Fibroblast of the conjunctiva (primary cell): ENCODE measurements around the gene MAPK4.
"Not testable (repeated sequence)": the region's sequence is repeated elsewhere in the genome, so short reads cannot be mapped to it uniquely, and the experiment has no call there.

Experiments used
- DNase-seq: peaks from one replicate; pipeline ENCODE4 v3.0.0-alpha.2; 2010; ENCODE audit warnings: low read depth

Gene MAPK4

DNA sequence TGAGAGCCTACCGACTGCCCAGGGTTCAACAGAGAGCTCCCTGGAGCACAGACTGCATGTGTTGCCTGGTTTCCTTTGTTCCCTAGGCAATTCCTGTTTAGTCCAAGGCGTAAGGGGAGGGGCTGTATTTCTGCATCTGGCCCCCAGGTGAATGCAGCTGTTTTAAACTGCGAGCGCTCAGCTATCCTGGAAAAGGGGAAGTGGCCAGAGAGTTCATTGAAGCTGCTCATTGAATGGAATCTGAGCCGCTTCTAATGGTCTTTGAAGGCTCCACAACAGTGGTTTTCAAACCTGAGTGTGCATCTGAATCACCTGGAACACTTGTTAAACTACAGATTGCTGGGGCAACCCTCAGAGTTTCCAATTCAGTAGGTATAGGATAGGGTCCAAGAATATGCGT, 18.1 kb downstream of the MAPK4 start:
- DNase-seq: no peak

DNA sequence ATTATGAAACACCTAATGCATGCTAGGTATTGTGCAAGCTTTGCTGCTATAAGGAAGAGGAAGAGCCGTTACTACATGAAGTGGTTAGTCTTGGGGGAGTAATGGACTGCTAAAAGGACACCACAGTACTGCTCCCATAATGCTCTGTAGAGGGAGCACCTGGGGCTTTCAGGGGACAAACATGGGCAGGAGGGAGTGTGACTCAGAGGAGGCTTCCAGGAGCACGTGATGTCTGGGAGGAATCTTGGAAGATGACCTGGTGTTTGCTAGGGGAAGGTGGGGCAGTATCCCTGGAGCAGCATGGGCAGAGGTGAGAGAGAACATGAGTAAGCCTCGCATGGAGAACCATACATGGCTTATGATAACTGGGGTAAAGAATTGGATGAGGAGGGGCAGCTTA, 18.8 kb downstream of the MAPK4 start:
- DNase-seq: no peak

GRCh38 chr18:50579061-50579774, 19.3 kb downstream of the MAPK4 start:
- DNase-seq: no peak

GRCh38 chr18:50581517-50581916, 21.6 kb downstream of the MAPK4 start:
- DNase-seq: no peak

DNA sequence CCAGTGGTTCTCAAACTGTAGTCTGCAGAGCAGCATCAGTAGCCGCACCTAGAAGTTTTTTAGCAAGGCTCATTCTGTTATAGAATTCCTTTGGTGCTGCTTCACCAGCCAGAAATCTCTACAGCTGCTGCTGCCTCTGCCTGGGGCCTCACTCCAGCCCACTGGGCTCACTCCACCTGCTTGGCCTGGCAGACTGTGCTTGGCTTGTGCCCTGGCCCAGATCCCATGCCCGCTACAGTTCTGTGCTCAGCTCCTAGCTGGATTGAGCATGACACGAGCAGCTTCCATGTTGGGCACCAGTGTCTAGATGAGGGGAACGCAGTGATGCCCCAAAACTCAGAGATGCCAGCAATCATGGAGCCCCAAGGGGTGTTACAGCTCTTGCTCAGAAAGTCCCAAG, 22.6 kb downstream of the MAPK4 start:
- no peak for DNase-seq

GRCh38 chr18:50586710-50587109, 26.8 kb downstream of the MAPK4 start:
- no peak for DNase-seq

GRCh38 chr18:50590593-50590992, 30.7 kb downstream of the MAPK4 start:
- no peak for DNase-seq

DNA sequence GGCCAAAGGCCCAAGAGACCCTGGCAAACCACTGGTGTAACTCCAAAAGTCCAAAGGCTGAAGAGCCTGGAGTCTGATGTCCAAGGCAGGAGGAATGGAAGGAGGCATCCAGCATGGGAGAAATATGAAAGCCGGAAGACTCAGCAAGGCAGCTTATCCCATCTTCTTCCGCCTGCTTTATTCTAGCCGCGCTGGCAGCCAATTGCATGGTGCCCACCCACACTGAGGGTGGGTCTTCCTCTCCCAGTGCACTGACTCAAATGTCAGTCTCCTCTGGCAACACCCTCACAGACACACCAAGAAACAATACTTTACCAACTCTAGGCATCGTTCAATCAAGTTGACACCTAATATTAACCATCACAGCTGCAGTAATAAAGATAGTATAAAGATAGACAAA, 34.1 kb downstream of the MAPK4 start:
- DNase-seq: no peak

DNA sequence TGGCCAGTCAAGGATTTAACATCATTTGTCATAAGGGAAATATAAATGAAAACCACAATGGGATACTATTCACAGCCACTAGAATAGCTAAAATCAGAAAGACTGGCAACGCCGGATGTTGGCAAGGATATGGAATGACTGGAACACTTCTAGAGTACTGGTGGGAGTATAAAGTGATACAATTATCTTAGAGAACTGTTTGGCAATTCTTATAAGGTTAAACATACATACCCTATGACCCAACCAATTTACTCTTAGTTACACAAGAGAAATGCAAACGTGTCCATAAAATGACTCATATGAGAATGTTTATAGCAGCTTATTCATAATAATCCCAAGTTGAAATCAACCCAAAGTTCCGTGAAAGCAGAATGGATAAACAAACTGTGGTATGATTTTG, 35.1 kb downstream of the MAPK4 start:
- DNase-seq: no peak

- no peak for DNase-seq
These were observed 42.6 kb downstream of the MAPK4 start for GRCh38 chr18:50602466-50602865.

- DNase-seq: no peak
These were observed 46.7 kb downstream of the MAPK4 start for GRCh38 chr18:50606609-50607008.

DNA sequence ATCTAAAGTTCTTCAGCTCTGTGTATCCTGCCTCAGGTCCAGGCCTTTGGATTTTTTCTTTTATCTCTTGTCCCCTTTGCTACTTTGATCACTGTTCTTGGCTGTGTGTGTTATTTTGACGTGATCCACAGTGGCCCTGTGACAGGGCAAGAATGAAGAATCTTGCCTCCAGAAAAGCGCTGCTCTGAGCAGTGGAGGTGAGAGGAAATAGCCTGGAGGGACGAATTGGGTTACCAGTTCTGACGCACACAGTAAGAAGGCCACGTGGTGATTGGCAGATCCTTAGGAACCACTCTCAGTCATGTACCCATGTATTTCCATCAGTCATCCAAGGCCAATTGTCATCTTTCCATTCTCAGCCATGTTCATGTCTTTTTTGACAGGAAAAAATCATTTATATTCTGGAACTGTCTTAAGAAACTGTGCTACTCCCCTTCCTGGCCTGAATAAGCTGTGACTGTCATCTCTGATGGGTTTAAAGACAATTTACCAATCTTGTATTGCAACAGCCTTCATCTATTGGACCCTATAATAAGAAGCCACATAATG, 47.6 kb downstream of the MAPK4 start:
- no peak for DNase-seq

GRCh38 chr18:50609171-50609570, 49.3 kb downstream of the MAPK4 start:
- DNase-seq: not testable (repeated sequence)

DNA sequence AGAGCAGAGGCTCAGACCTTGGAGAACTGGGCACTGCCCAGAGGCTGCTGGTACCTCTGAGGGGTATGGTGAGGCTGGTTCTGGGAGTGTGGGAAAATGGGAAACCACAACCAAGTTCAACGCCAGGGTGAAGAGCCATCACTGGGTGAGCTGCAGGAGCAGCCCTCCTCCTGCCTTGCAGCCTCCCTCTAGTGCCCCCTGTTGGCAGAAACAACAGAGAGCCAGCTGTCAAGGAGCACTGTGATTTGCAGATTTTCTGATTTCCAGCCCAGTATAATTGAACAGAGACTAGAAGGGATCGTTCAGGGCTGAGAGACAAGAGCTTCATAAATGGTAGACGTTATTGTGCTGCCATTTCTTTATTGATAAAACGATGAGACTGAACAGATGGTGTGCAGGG, 50.5 kb downstream of the MAPK4 start:
- no peak for DNase-seq

DNA sequence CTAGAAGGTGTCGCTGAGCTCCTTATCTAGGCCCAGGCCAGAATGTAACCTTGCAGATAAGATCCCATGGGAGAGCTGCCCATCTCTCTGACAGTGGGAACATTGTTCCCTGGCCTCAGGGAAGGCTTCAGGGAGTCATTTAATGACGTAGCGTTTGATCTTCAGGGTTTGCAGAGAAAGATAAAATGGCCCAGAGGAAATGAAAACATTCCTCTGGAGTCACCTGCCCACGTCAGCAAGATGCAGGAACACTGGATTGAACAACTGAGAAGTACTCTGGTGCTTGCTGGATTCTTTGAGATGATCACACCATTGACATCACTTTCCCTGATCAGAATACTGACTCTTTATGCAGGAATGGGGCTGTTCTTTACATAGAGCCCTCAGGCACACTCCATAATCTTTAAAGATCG, 51.6 kb downstream of the MAPK4 start:
- no peak for DNase-seq

- DNase-seq: no peak
These were observed 55.0 kb downstream of the MAPK4 start for GRCh38 chr18:50614838-50615237.

DNA sequence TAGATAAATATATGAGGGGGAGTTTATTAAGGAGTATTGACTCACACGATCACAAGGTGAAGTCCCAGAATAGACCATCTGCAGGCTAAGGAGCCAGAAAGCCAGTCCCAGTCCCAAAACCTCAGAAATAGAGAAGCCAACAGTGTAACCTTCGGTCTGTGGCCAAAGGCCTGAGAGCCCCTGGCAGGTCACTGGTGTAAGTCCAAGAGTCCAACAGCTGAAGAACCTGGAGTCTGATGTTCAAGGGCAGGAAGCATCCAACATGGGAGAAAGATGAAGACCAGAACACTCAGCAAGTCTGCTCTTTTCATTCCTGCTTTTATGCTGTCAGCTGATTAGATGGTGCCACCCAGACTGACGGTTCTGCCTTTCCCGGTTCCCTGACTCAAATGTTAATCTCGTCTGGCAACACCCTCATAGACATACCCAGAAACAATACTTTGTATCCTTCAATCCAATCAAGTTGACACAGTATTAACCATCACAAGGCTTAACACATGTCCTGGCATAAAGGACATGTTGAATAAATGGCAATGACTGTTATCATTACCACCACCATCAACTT, 56.7 kb downstream of the MAPK4 start:
- no peak for DNase-seq

- DNase-seq: no peak
These were observed 60.0 kb downstream of the MAPK4 start for GRCh38 chr18:50619861-50620275.

DNA sequence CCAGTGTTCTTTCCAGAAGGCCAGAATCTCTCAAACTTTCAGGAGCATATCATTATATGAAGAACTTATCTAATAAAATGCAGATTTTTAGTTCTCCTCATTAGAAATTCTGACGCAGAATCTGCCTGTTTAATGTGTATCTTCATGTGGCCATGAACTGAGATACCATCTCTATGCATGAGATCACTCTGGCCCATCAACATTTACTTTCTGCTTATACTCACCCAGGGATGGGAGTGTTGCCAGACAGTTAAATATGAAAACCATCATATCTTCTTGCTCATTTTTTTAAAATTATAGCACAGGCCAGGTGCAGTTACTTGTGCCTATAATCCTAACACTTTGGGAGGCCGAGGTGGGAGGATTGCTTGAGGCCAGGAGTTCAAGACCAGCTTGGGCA, 60.4 kb downstream of the MAPK4 start:
- DNase-seq: no peak

GRCh38 chr18:50621366-50621765, 61.5 kb downstream of the MAPK4 start:
- DNase-seq: no peak

DNA sequence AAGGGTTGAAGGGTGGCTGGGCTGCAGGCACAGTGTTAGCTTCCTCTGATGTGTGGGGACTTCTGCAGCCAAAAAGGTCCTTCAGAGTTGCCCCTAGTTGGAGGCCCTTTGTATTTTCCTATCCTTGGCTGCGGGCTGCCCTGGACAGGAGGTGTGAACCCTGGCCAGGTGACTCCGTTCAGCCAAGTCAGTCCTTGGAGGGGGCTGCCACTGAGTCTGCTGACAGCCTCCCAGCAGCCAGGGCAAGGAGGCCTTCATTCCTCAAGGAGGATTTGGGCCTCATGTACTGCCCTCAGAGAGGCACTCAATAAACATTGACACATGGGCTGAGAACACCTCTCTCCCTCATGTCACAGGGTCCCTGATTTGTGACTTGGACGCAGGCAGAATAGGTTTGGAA, 62.4 kb downstream of the MAPK4 start:
- no peak for DNase-seq

- no peak for DNase-seq
These were observed 63.0 kb downstream of the MAPK4 start for GRCh38 chr18:50622865-50623393.

GRCh38 chr18:50623694-50624352, 63.9 kb downstream of the MAPK4 start:
- DNase-seq: no peak
